Embryonic facial prominence (tissue), 1 donor: Measurements from ENCODE around the gene FAM83C.
A peak's percentile ranks its signal among the peaks of the same experiment; 100 is the strongest.

ENCODE experiments used
- DNase-seq: peaks from one replicate; pipeline ENCODE4 v3.0.0-alpha.2; 2016; ENCODE audit errors: extremely low spot score

Gene FAM83C

GRCh38 chr20:35284267-35284991 lies 7.8 kb downstream of the FAM83C start, which contains the start of gene EIF6:
TSS of gene EIF6 (minus strand) at chr20:35284772. CDS start at chr20:35284487, 285 bp downstream.
- DNase-seq: peak; percentile 51

- DNase-seq: no peak
These were observed 8.6 kb downstream of the FAM83C start for GRCh38 chr20:35283441-35284266.

GRCh38 chr20:35281506-35282101 lies 10.6 kb downstream of the FAM83C start:
- no peak for DNase-seq

- DNase-seq: no peak
These were observed 11.7 kb downstream of the FAM83C start for GRCh38 chr20:35280523-35280922.

- no peak for DNase-seq
These were observed 12.6 kb downstream of the FAM83C start for GRCh38 chr20:35279533-35280174.

GRCh38 chr20:35279040-35279439 lies 13.2 kb downstream of the FAM83C start:
- no peak for DNase-seq

GRCh38 chr20:35277531-35278395 lies 14.5 kb downstream of the FAM83C start, which contains the start of gene MMP24OS:
TSS of gene MMP24OS (minus strand) at chr20:35278122. CDS start at chr20:35277929, 193 bp downstream.
- no peak for DNase-seq

- DNase-seq: no peak
These were observed 15.1 kb downstream of the FAM83C start for GRCh38 chr20:35277127-35277526.

- DNase-seq: no peak
These were observed 15.8 kb downstream of the FAM83C start for GRCh38 chr20:35276408-35276807.

GRCh38 chr20:35275741-35276251 lies 16.4 kb downstream of the FAM83C start:
- DNase-seq: no peak

- DNase-seq: no peak
These were observed 17.8 kb downstream of the FAM83C start for GRCh38 chr20:35274172-35275092.

GRCh38 chr20:35273449-35274171 lies 18.6 kb downstream of the FAM83C start:
- DNase-seq: no peak

- no peak for DNase-seq
These were observed 20.3 kb downstream of the FAM83C start for GRCh38 chr20:35271904-35272303.

GRCh38 chr20:35271073-35271882 lies 20.9 kb downstream of the FAM83C start:
- no peak for DNase-seq

- no peak for DNase-seq
These were observed 22.0 kb downstream of the FAM83C start for GRCh38 chr20:35270021-35270902.

GRCh38 chr20:35269055-35269781 lies 23.0 kb downstream of the FAM83C start:
- no peak for DNase-seq
